SK-N-SH (cell line): ENCODE results near the gene PHYKPL. TPM values are rescaled to one million over a fixed set of nuclear protein-coding genes. Genes with fewer than 3 reads are reported as not detected.

Experiments
- CTCF ChIA-PET: fragments of 300-600, 350-600 bp; formaldehyde crosslinking; extraction: SDS; loops from one replicate; lab custom pipeline; 2021; lab: Yijun Ruan, JAX
- POLR2A ChIA-PET: fragments of 350-600 bp; sonication (Branson Sonifier 250); formaldehyde crosslinking; extraction: SDS; loops from one replicate; lab custom pipeline; 2020; ENCODE audit warnings: antibody characterized with exemption, inconsistent platforms; lab: Yijun Ruan, JAX
- DNase-seq: peaks from one replicate; pipeline ENCODE4 v3.0.0; 2012
- H2AFZ ChIP-seq: fragments of 200-600 bp; sonication (generic); 2 replicates; pipeline ENCODE4 v1.8.1; 2016; ENCODE audit warnings: antibody characterized with exemption, mild to moderate bottlenecking, low read depth
- H3F3A ChIP-seq: fragments of 200-600 bp; sonication (generic); replicated peaks from 2 replicates; pipeline ENCODE3; 2016; ENCODE audit warnings: antibody characterized with exemption, mild to moderate bottlenecking; ENCODE audit not compliant: insufficient read depth
- H3K27ac ChIP-seq, 2 experiments: fragments of 200-500 bp in 1 of 2; fragments of 200-600 bp in 1 of 2; sonication (Bioruptor generic) in 1 of 2; sonication (generic), shearing (Covaris generic) in 1 of 2; 2 replicates each; pipeline versions ENCODE4 v1.5.1 to v1.6.1; 2014 to 2016; ENCODE audit warnings: low read depth in 2 of 2, inconsistent platforms in 1 of 2, low read length in 1 of 2, mild to moderate bottlenecking in 1 of 2, mixed read lengths in 1 of 2
- H3K27me3 ChIP-seq: fragments of 200-600 bp; sonication (generic), shearing (Covaris generic); 2 replicates; pipeline ENCODE4 v1.6.1; 2016; ENCODE audit warnings: mixed run types; ENCODE audit not compliant: insufficient read depth
- H3K36me3 ChIP-seq, 2 experiments: fragments of 200-500 bp in 1 of 2; fragments of 200-600 bp in 1 of 2; sonication (Bioruptor generic) in 1 of 2; sonication (generic) in 1 of 2; replicated peaks in 1 of 2; 2 replicates each; pipeline versions ENCODE3 to v1.5.1; 2014 to 2016; ENCODE audit warnings: low read length in 1 of 2, mild to moderate bottlenecking in 1 of 2; ENCODE audit not compliant: insufficient read depth in 2 of 2, control insufficient read depth in 1 of 2
- H3K4me1 ChIP-seq, 2 experiments: fragments of 200-500 bp in 1 of 2; fragments of 200-600 bp in 1 of 2; sonication (Bioruptor generic) in 1 of 2; sonication (generic), shearing (Covaris generic) in 1 of 2; 2 replicates each; pipeline versions ENCODE4 v1.5.1 to v1.6.1; 2014 to 2016; ENCODE audit warnings: low read depth in 1 of 2, low read length in 1 of 2, mixed run types in 1 of 2; ENCODE audit not compliant: insufficient read depth in 2 of 2, control insufficient read depth in 1 of 2
- H3K4me2 ChIP-seq: fragments of 200-600 bp; sonication (generic), shearing (Covaris generic); 2 replicates; pipeline ENCODE4 v1.6.1; 2017; ENCODE audit warnings: mixed run types
- H3K4me3 ChIP-seq, 2 experiments: fragments of 200-500 bp in 1 of 2; fragments of 200-600 bp in 1 of 2; sonication (Bioruptor generic) in 1 of 2; sonication (generic), shearing (Covaris generic) in 1 of 2; 2 replicates each; pipeline versions ENCODE4 v1.5.1 to v1.8.1; 2014 to 2016; ENCODE audit warnings: low read depth in 2 of 2, inconsistent platforms in 1 of 2, low read length in 1 of 2, mild to moderate bottlenecking in 1 of 2, mixed read lengths in 1 of 2, moderate library complexity in 1 of 2
- H3K79me2 ChIP-seq: fragments of 200-600 bp; sonication (generic); 2 replicates; pipeline ENCODE4 v1.8.1; 2017; ENCODE audit warnings: mild to moderate bottlenecking; ENCODE audit not compliant: insufficient read depth
- H3K9ac ChIP-seq: fragments of 200-600 bp; sonication (generic); 2 replicates; pipeline ENCODE4 v1.6.1; 2017; ENCODE audit warnings: mixed run types
- H3K9me2 ChIP-seq: fragments of 200-600 bp; sonication (generic); 2 replicates; pipeline ENCODE4 v1.6.1; 2017; ENCODE audit warnings: mixed run types
- H3K9me3 ChIP-seq: fragments of 200-600 bp; sonication (generic); 2 replicates; pipeline ENCODE4 v1.6.1; 2017; ENCODE audit warnings: mixed run types, mild to moderate bottlenecking, moderate library complexity
- H4K20me1 ChIP-seq: fragments of 200-600 bp; sonication (generic); 2 replicates; pipeline ENCODE4 v1.6.1; 2017; ENCODE audit warnings: mild to moderate bottlenecking, mixed run types; ENCODE audit not compliant: insufficient read depth
- EP300 ChIP-seq, 2 experiments: IDR thresholded peaks; 2 replicates each; pipeline versions ENCODE4 v1.4.0 to v1.6.1; 2012; ENCODE audit warnings: borderline replicate concordance in 1 of 2, low read depth in 1 of 2, low read length in 1 of 2
- EZH2phosphoT487 ChIP-seq: fragments of 200-600 bp; sonication (generic); IDR thresholded peaks from 2 replicates; pipeline ENCODE4 v1.6.1; 2017; ENCODE audit warnings: low read depth, mixed run types, mild to moderate bottlenecking, antibody characterized with exemption, moderate library complexity, borderline replicate concordance
- MXI1 ChIP-seq: IDR thresholded peaks from 2 replicates; pipeline ENCODE4 v1.6.1; 2012; ENCODE audit warnings: mild to moderate bottlenecking, low read depth, low read length, improper control_type of control experiment
- POLR2AphosphoS5 ChIP-seq: IDR thresholded peaks from 2 replicates; pipeline ENCODE4 v1.6.1; 2012; ENCODE audit warnings: low read depth, low read length
- RCOR1 ChIP-seq: fragments of 150-350 bp; IDR thresholded peaks from 2 replicates; pipeline ENCODE4 v1.6.1; 2017; ENCODE audit warnings: antibody characterized with exemption, low read length
- RFX5 ChIP-seq: IDR thresholded peaks from 2 replicates; pipeline ENCODE4 v1.6.1; 2012; ENCODE audit warnings: mild to moderate bottlenecking, improper control_type of control experiment, low read length
- SIN3A ChIP-seq: IDR thresholded peaks from 2 replicates; pipeline ENCODE4 v1.6.1; 2012; ENCODE audit warnings: low read depth, mild to moderate bottlenecking, low read length, moderate library complexity, borderline replicate concordance
- YY1 ChIP-seq: IDR thresholded peaks from 2 replicates; pipeline ENCODE4 v1.4.0; 2012; ENCODE audit warnings: low read depth, mild to moderate bottlenecking
- WGBS: methylation state at CpG from one replicate; pipeline ENCODE4 v1.1.6; 2017; ENCODE audit warnings: low lambda C conversion rate; 5-methylcytosine and 5-hydroxymethylcytosine counted together
- polyA plus RNA-seq, 3 experiments: library from polyadenylated mRNA; depleted of rRNA; stranded (reverse); fragments of >200 nt; gene quantifications; 2 replicates each; pipeline ENCODE4 v1.2.3, GENCODE V29; 2012
- TF ChIP-seq, protein P1 (sequence below): IDR thresholded peaks from 2 replicates; pipeline ENCODE4 v1.4.0; 2012; ENCODE audit warnings: low read depth, borderline replicate concordance

PHYKPL gene
- polyA plus RNA-seq, 1 of the 3 experiments (the other 2 are of a cell fraction): 46.8 TPM

DNA sequence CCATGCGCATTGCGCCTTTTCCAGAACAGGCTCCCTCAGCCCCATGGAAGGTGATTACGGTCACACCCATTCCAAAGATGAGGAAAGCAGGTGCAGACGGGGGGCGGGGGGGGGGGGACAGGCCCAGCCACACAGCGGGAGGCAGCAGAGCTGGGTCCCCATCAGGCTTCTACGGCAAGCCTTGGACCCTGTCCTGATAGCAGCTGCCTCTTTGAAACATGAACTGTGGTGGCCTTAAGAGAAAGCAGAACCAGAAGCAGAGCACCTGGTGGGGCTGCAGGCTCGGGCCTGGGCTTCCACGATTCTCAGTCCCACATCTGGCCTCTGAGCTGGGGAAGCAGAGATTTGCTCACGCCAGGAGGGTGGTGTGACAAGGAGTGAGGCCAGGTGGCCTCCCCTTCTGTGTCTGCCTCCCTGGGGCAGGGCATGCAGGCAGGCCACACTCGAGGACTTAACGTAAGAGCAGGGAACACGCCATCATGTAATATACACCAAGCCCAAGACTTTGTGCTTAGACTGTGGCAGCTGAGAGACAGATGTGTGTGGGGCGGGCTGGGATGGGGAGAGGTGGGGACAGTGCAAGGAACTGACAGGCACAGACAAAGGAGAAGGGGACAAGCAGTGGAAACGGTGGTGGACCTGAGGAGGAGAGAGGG, 14.2 kb upstream of the PHYKPL start:
- H3K27me3 ChIP-seq: no peaks in the 10 kb centered on the region
- no peaks in the 10 kb centered on the region for H3K36me3 ChIP-seq
- DNase-seq: no peak
- no peaks in the 10 kb centered on the region for H3K9me3 ChIP-seq
- H3K79me2 ChIP-seq: no peaks in the 10 kb centered on the region
- no peak overlapping the region for H2AFZ ChIP-seq
- no peaks in the 10 kb centered on the region for H4K20me1 ChIP-seq
- H3K27ac ChIP-seq: no peak overlapping the region
- no peak overlapping the region for H3K4me3 ChIP-seq
- H3K4me1 ChIP-seq: peaks cover 0 to 20% of the 10 kb centered on the region in 2 experiments; a peak in 1 of 4 replicates
- CTCF ChIA-PET: interaction anchor here (0.9 to 1.2 kb wide), 4 partner anchors 11 to 343 kb away, joined by 4 read pairs; partner anchors contain the start of gene COL23A1
- H3K9me2 ChIP-seq: no peaks in the 10 kb centered on the region
- no peak for TF ChIP-seq EP300 (IDR thresholded peaks at IDR 0.05; ENCODE audit: borderline replicate concordance in 1 of 2, low read depth in 1 of 2, low read length in 1 of 2)
- TF ChIP-seq POLR2AphosphoS5: no peak
- TF ChIP-seq, all 33 proteins: peak for 0
- Histone ChIP-seq H3K9ac (no peak overlapping the region), H3F3A (no peaks in the 10 kb centered on the region), H3K4me2 (no peak overlapping the region)
- WGBS: 54% methylated on average over 8 of the region's 15 CpGs
- POLR2A ChIA-PET: no interaction called here

GRCh38 chr5:178245389-178245788, 12.8 kb upstream of the PHYKPL start:
- H4K20me1 ChIP-seq: no peaks in the 10 kb centered on the region
- H3K4me1 ChIP-seq: peaks cover 0 to 20% of the 10 kb centered on the region in 2 experiments; a peak in 1 of 4 replicates
- H3K9ac ChIP-seq: no peak overlapping the region
- H3K4me3 ChIP-seq: no peak overlapping the region
- no peaks in the 10 kb centered on the region for H3F3A ChIP-seq
- H3K36me3 ChIP-seq: no peaks in the 10 kb centered on the region
- ChIA-PET POLR2A (no interaction called here), CTCF (no interaction called here)
- no peak overlapping the region for H3K4me2 ChIP-seq
- DNase-seq: no peak
- H3K79me2 ChIP-seq: no peaks in the 10 kb centered on the region
- H3K9me2 ChIP-seq: no peaks in the 10 kb centered on the region
- no peak overlapping the region for H2AFZ ChIP-seq
- WGBS: 10% methylated on average over 2 of the region's 2 CpGs
- no peak overlapping the region for H3K27ac ChIP-seq
- H3K27me3 ChIP-seq: no peaks in the 10 kb centered on the region
- TF ChIP-seq MXI1 (no peak), EZH2phosphoT487 (no peak), RFX5 (no peak), SIN3A (no peak), RCOR1 (no peak)
- TF ChIP-seq, protein P1, sequence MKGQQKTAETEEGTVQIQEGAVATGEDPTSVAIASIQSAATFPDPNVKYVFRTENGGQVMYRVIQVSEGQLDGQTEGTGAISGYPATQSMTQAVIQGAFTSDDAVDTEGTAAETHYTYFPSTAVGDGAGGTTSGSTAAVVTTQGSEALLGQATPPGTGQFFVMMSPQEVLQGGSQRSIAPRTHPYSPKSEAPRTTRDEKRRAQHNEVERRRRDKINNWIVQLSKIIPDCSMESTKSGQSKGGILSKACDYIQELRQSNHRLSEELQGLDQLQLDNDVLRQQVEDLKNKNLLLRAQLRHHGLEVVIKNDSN: no peak
- no peaks in the 10 kb centered on the region for H3K9me3 ChIP-seq

DNA sequence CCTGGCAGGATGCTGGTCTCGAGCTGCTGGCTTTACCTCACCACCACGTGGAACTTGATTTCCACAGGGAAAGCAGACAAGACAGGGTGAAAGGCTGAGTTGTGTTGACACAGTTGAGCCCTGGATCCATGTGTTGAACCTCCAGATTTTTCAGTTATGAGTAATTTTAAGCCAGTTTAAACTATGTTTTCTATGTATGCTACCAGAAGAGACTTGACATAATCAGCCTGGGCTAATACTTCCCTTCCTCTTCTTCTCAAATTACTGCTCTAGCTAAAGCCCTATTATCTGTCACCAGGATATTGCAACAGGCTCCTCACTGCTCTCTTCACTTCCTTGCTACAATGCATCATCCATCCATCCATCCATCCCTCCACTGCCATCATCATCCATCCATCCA, 12.0 kb upstream of the PHYKPL start:
- POLR2A ChIA-PET: no interaction called here
- no peak for TF ChIP-seq YY1
- no peak for TF ChIP-seq MXI1
- Histone ChIP-seq H4K20me1 (no peaks in the 10 kb centered on the region), H3K36me3 (no peaks in the 10 kb centered on the region), H3K79me2 (no peaks in the 10 kb centered on the region), H2AFZ (no peak overlapping the region), H3F3A (no peaks in the 10 kb centered on the region), H3K4me2 (no peak overlapping the region), H3K9me2 (no peaks in the 10 kb centered on the region), H3K4me3 (no peak overlapping the region), H3K9me3 (no peaks in the 10 kb centered on the region), H3K27ac (no peak overlapping the region), H3K9ac (no peak overlapping the region), H3K27me3 (no peaks in the 10 kb centered on the region), H3K4me1 (peaks cover 0 to 18% of the 10 kb centered on the region in 2 experiments; a peak in 1 of 4 replicates)
- DNase-seq: no peak
- 4% methylated on average over 2 of the region's 2 CpGs for WGBS
- CTCF ChIA-PET: interaction anchor here (0.6 to 1.5 kb wide), 4 partner anchors 9 to 345 kb away, joined by 3 to 11 read pairs (median 4); partner anchors contain the start of gene COL23A1
